CD4-positive, alpha-beta T cell (primary cell): ENCODE results near the gene THOC1. TPM values are rescaled to one million over a fixed set of nuclear protein-coding genes. Genes with fewer than 3 reads are reported as not detected.

Source experiments
- ATAC-seq: fragments of 200-7000 bp; cut with Tn5 transposase; one replicate; pipeline ENCODE4 v1.10.0; 2022; ENCODE audit warnings: mild to moderate bottlenecking; ENCODE audit not compliant: poor library complexity
- CTCF ChIA-PET: fragments of 350-600 bp; sonication (Branson Sonifier 250); formaldehyde crosslinking; loops from one replicate; lab custom pipeline; 2021; ENCODE audit warnings: antibody characterized with exemption, inconsistent platforms; lab: Charles Lee
- POLR2A ChIA-PET: fragments of 350-600 bp; sonication (Branson Sonifier 250); formaldehyde crosslinking; loops from one replicate; lab custom pipeline; 2021; ENCODE audit warnings: antibody characterized with exemption, inconsistent platforms; lab: Charles Lee
- DNase-seq, 14 experiments: peaks; one replicate each; pipeline ENCODE4 v3.0.0-alpha.2; 2013 to 2020; ENCODE audit warnings: mixed read lengths in 2 of 14
- H3K27ac ChIP-seq, 2 donors: one replicate each; pipeline versions ENCODE4 v1.5.1 to v1.7.0; 2013; ENCODE audit warnings: low read length in 2 of 2, low read depth in 1 of 2, mild to moderate bottlenecking in 1 of 2
- H3K27me3 ChIP-seq, 2 experiments: 1 replicate in 1 of 2; 2 replicates in 1 of 2; pipeline versions ENCODE4 v1.6.1 to v1.7.0; 2013; ENCODE audit warnings: low read length in 2 of 2, control low read depth in 1 of 2, mild to moderate bottlenecking in 1 of 2, moderate library complexity in 1 of 2; ENCODE audit not compliant: insufficient read depth in 2 of 2, control insufficient read depth in 1 of 2
- H3K36me3 ChIP-seq: one replicate; pipeline ENCODE4 v1.6.1; 2013; ENCODE audit warnings: low read length, control low read depth; ENCODE audit not compliant: insufficient read depth
- H3K4me1 ChIP-seq: one replicate; pipeline ENCODE4 v1.6.1; 2013; ENCODE audit warnings: low read length, control low read depth; ENCODE audit not compliant: insufficient read depth
- H3K4me3 ChIP-seq: one replicate; pipeline ENCODE4 v1.5.1; 2013; ENCODE audit warnings: mild to moderate bottlenecking, low read length, moderate library complexity
- H3K9me3 ChIP-seq, 2 experiments: 1 replicate in 1 of 2; 2 replicates in 1 of 2; pipeline versions ENCODE4 v1.6.1 to v1.7.0; 2013; ENCODE audit warnings: low read length in 2 of 2, mild to moderate bottlenecking in 2 of 2, control low read depth in 1 of 2, moderate library complexity in 1 of 2; ENCODE audit not compliant: control insufficient read depth in 1 of 2, insufficient read depth in 1 of 2
- H3K27ac Mint-ChIP-seq: one replicate; pipeline ENCODE4 v1.8.0; 2020; ENCODE audit warnings: mixed read lengths
- H3K27me3 Mint-ChIP-seq: one replicate; pipeline ENCODE4 v1.8.0; 2021; ENCODE audit warnings: mixed read lengths
- H3K36me3 Mint-ChIP-seq: one replicate; pipeline ENCODE4 v1.8.0; 2021; ENCODE audit warnings: low read depth, mixed read lengths
- H3K4me1 Mint-ChIP-seq: one replicate; pipeline ENCODE4 v1.8.0; 2021; ENCODE audit warnings: low read depth, mixed read lengths
- H3K4me3 Mint-ChIP-seq: one replicate; pipeline ENCODE4 v1.8.0; 2020; ENCODE audit warnings: mild to moderate bottlenecking, mixed read lengths
- H3K9me3 Mint-ChIP-seq: one replicate; pipeline ENCODE4 v1.8.0; 2020; ENCODE audit warnings: mixed read lengths
- CTCF ChIP-seq: fragments of 200-600 bp; IDR thresholded peaks from one replicate; pipeline ENCODE4 v1.8.0; 2022; ENCODE audit warnings: antibody characterized with exemption, mild to moderate bottlenecking
- intact Hi-C, 2 experiments: fragments of 100-400 bp; cut with DNase I in 1 of 2; cut with micrococcal nuclease in 1 of 2; formaldehyde crosslinking; loops; one replicate each; pipeline versions ENCODE4 v1.15.1 to v1.9.0; 2023 to 2025; cut with DNase I, micrococcal nuclease
- total RNA-seq, 174 experiments: library from RNA in 2 of 174; stranded (reverse) in 2 of 174; gene quantifications; one replicate each; pipeline ENCODE4 v1.2.3 and lab custom pipeline; 2021 to 2026

Gene THOC1
- total RNA-seq, 2 experiments from 2014 or later = 92.9 to 96.5 TPM

GRCh38 chr18:306608-307255 lies 38.9 kb upstream of the THOC1 start:
- DNase-seq = no peak
- no peak overlapping the region for H3K4me3 Mint-ChIP-seq
- H3K27ac Mint-ChIP-seq = no peak overlapping the region
- no peaks in the 10 kb centered on the region for H3K36me3 Mint-ChIP-seq
- peaks cover 27% of the 10 kb centered on the region for H3K27me3 Mint-ChIP-seq
- ATAC-seq = no peak
- Histone ChIP-seq H3K27ac (no peak overlapping the region), H3K9me3 (no peaks in the 10 kb centered on the region), H3K27me3 (peaks cover 5 to 8% of the 10 kb centered on the region in 2 experiments), H3K36me3 (no peaks in the 10 kb centered on the region), H3K4me1 (no peaks in the 10 kb centered on the region), H3K4me3 (no peak overlapping the region)
- H3K9me3 Mint-ChIP-seq = no peaks in the 10 kb centered on the region
- no peak for TF ChIP-seq CTCF
- POLR2A ChIA-PET = no interaction called here
- intact Hi-C loops = no loop called here
- no peaks in the 10 kb centered on the region for H3K4me1 Mint-ChIP-seq
- CTCF ChIA-PET = no interaction called here

- no peak overlapping the region for H3K4me3 Mint-ChIP-seq
- no peaks in the 10 kb centered on the region for H3K4me1 Mint-ChIP-seq
- H3K27me3 Mint-ChIP-seq = peaks cover 27% of the 10 kb centered on the region
- Histone ChIP-seq H3K9me3 (no peaks in the 10 kb centered on the region), H3K36me3 (no peaks in the 10 kb centered on the region), H3K27ac (no peak overlapping the region), H3K27me3 (peaks cover 0 to 8% of the 10 kb centered on the region in 2 experiments), H3K4me1 (no peaks in the 10 kb centered on the region), H3K4me3 (no peak overlapping the region)
- no peaks in the 10 kb centered on the region for H3K9me3 Mint-ChIP-seq
- DNase-seq = no peak
- CTCF ChIA-PET = no interaction called here
- H3K36me3 Mint-ChIP-seq = no peaks in the 10 kb centered on the region
- POLR2A ChIA-PET = no interaction called here
- intact Hi-C loops = no loop called here
- TF ChIP-seq CTCF = no peak
- ATAC-seq = no peak
- H3K27ac Mint-ChIP-seq = no peak overlapping the region
Observed at GRCh38 chr18:305003-305501, 37.2 kb upstream of the THOC1 start.

GRCh38 chr18:303607-304006 lies 35.8 kb upstream of the THOC1 start:
- H3K27ac ChIP-seq = no peak overlapping the region
- ChIA-PET CTCF (no interaction called here), POLR2A (no interaction called here)
- no peak overlapping the region for H3K4me3 ChIP-seq
- H3K27ac Mint-ChIP-seq = no peak overlapping the region
- H3K36me3 ChIP-seq = no peaks in the 10 kb centered on the region
- peaks cover 0 to 8% of the 10 kb centered on the region in 2 experiments for H3K27me3 ChIP-seq
- no peaks in the 10 kb centered on the region for H3K9me3 ChIP-seq
- no peaks in the 10 kb centered on the region for H3K36me3 Mint-ChIP-seq
- no peak overlapping the region for H3K4me3 Mint-ChIP-seq
- TF ChIP-seq CTCF = no peak
- DNase-seq (no peak), ATAC-seq (no peak)
- H3K4me1 Mint-ChIP-seq = no peaks in the 10 kb centered on the region
- no peaks in the 10 kb centered on the region for H3K9me3 Mint-ChIP-seq
- intact Hi-C loops = no loop called here
- no peaks in the 10 kb centered on the region for H3K4me1 ChIP-seq
- peaks cover 23% of the 10 kb centered on the region for H3K27me3 Mint-ChIP-seq
